Mesendoderm (in vitro differentiated cells): ENCODE results near the gene HOXB13. TPM values are rescaled to one million over a fixed set of nuclear protein-coding genes. Genes with fewer than 3 reads are reported as not detected.

Source experiments
- DNase-seq: peaks from one replicate; pipeline ENCODE4 v3.0.0; 2013
- H2AK5ac ChIP-seq: 2 replicates; pipeline ENCODE4 v1.6.1; 2013; ENCODE audit warnings: low read length, inconsistent platforms
- H2BK120ac ChIP-seq: 2 replicates; pipeline ENCODE4 v1.6.1; 2013; ENCODE audit warnings: low read depth, mild to moderate bottlenecking, low read length, moderate library complexity, mixed read lengths
- H2BK15ac ChIP-seq: replicated peaks from 2 replicates; pipeline ENCODE4 v1.6.1; 2013; ENCODE audit warnings: low read depth, mild to moderate bottlenecking, moderate library complexity
- H2BK5ac ChIP-seq: 2 replicates; pipeline ENCODE4 v1.6.1; 2013; ENCODE audit warnings: low read length, inconsistent platforms
- H3K18ac ChIP-seq: 2 replicates; pipeline ENCODE4 v1.6.1; 2013; ENCODE audit warnings: mild to moderate bottlenecking, low read length, mixed read lengths
- H3K23ac ChIP-seq: one replicate; pipeline ENCODE4 v1.6.1; 2013; ENCODE audit warnings: low read length
- H3K27ac ChIP-seq: 2 replicates; pipeline ENCODE4 v1.5.1; 2013; ENCODE audit warnings: low read depth, mild to moderate bottlenecking, inconsistent platforms, low read length, moderate library complexity
- H3K27me3 ChIP-seq: 2 replicates; pipeline ENCODE4 v1.6.1; 2013; ENCODE audit warnings: low read length, control low read depth, mild to moderate bottlenecking, inconsistent platforms; ENCODE audit not compliant: insufficient read depth, poor library complexity
- H3K36me3 ChIP-seq: 2 replicates; pipeline ENCODE4 v1.6.1; 2013; ENCODE audit warnings: low read length, inconsistent platforms; ENCODE audit not compliant: control insufficient read depth, insufficient read depth
- H3K4ac ChIP-seq: one replicate; pipeline ENCODE4 v1.6.1; 2013; ENCODE audit warnings: low read depth, mild to moderate bottlenecking, low read length, moderate library complexity
- H3K4me1 ChIP-seq: 2 replicates; pipeline ENCODE4 v1.6.1; 2013; ENCODE audit warnings: low read depth, low read length, inconsistent platforms; ENCODE audit not compliant: control insufficient read depth
- H3K4me2 ChIP-seq: 2 replicates; pipeline ENCODE4 v1.6.1; 2013; ENCODE audit warnings: low read length
- H3K4me3 ChIP-seq: 2 replicates; pipeline ENCODE4 v1.5.1; 2013; ENCODE audit warnings: mild to moderate bottlenecking, low read length
- H3K56ac ChIP-seq: one replicate; pipeline ENCODE4 v1.6.1; 2013; ENCODE audit warnings: low read length
- H3K79me1 ChIP-seq: 2 replicates; pipeline ENCODE4 v1.6.1; 2013; ENCODE audit warnings: low read length, inconsistent platforms
- H3K79me2 ChIP-seq: 2 replicates; pipeline ENCODE4 v1.6.1; 2013; ENCODE audit warnings: mild to moderate bottlenecking, low read length; ENCODE audit not compliant: control insufficient read depth, insufficient read depth
- H3K9ac ChIP-seq: 2 replicates; pipeline ENCODE4 v1.6.1; 2013; ENCODE audit warnings: low read length, inconsistent platforms
- H4K5ac ChIP-seq: one replicate; pipeline ENCODE4 v1.6.1; 2013; ENCODE audit warnings: low read length
- H4K8ac ChIP-seq: one replicate; pipeline ENCODE4 v1.6.1; 2013; ENCODE audit warnings: low read depth, mild to moderate bottlenecking, control low read depth, low read length, moderate library complexity
- WGBS: extraction: QIAGEN DNeasy Blood & Tissue Kit; methylation state at CpG from one replicate; pipeline ENCODE4 v1.1.7; 2013; ENCODE audit warnings: low lambda C conversion rate, missing lambda C conversion rate; ENCODE audit not compliant: insufficient coverage; ENCODE audit errors: extremely low coverage; 5-methylcytosine and 5-hydroxymethylcytosine counted together
- polyA plus RNA-seq, 2 experiments: library from polyadenylated mRNA; stranded (reverse); fragments of 200-250 nt; gene quantifications; one replicate each; pipeline ENCODE4 v1.2.3, GENCODE V29; 2013

The HOXB13 gene
- polyA plus RNA-seq (2013, experiment 1 of 2) = 0.04 TPM
- polyA plus RNA-seq (2013, experiment 2 of 2) = 0.01 TPM

DNA sequence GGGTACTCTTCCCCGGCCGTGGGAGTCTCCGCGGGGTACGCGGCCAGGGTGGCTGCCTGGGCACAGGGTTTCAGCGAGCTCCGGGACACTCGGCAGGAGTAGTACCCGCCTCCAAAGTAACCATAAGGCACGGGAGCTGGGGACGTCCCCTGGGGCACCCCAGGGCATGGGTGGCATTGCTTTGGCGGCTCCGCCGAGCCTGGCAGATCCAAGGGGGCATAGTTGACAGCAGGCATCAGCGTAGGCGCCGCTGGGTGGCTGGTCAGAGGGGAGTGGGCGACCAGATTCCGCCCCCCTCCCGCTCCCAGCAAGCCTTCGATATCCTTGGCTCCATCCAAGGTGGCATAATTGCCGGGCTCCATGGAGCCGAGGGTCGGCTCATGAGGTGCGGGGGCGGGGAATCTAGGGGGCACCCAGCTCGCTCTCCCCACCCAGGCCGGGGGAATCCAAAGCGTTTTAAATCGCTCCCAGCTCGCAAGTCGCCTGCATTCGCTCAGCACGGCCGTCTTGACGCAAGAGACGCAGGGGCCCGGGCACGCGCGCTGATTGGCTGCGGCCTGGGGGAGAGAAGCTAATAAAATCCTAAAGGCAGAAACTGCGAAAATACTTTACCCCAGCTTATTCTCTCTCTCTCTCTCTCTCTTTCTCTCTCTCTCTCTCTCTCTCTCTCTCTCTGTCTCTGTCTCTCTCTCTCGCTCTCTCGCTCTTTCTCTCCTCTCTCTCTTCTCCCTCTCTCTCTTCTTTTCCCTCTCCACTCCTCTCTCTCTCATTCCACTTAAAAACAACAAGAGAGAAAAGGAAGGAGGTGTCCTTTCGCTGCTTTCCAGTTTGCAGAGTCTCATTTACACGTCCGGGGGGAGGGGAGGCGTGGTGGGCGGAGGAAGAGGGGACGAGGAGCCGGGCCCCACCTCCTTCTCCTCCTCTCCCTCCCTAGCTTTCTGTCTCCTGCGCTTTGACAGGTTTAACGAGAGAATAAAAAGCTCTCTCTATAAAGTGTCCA, at the start of gene HOXB13:
Gene HOXB13, minus strand, starts transcription at position 519 of the 1,000 bp plus-strand sequence. Its CDS starts 157 bp downstream, at position 362.
- DNase-seq = peak; percentile 68
- WGBS = no CpG with 5 or more reads among the region's 55 CpGs
- Histone ChIP-seq H3K23ac (no peak within 1 kb of the TSS), H3K9ac (peak within 1 kb of the TSS; percentile 67), H2BK5ac (no peak within 1 kb of the TSS), H2BK120ac (no peak within 1 kb of the TSS), H2BK15ac (no peak within 1 kb of the TSS), H3K4me1 (peaks cover 4% of the 10 kb centered on the region), H4K5ac (no peak within 1 kb of the TSS), H3K79me1 (no peaks in the 10 kb centered on the region), H2AK5ac (no peak within 1 kb of the TSS), H3K56ac (peak within 1 kb of the TSS; percentile 80), H3K4me2 (peak within 1 kb of the TSS; percentile 82), H3K4me3 (peak within 1 kb of the TSS; percentile 1), H4K8ac (no peak within 1 kb of the TSS), H3K79me2 (no peaks in the 10 kb centered on the region), H3K18ac (peak within 1 kb of the TSS; percentile 52), H3K4ac (no peak within 1 kb of the TSS), H3K36me3 (no peaks in the 10 kb centered on the region), H3K27ac (no peak within 1 kb of the TSS), H3K27me3 (peaks cover 46% of the 10 kb centered on the region)

GRCh38 chr17:48776602-48777001, 48.1 kb upstream of the HOXB13 start:
- no peak overlapping the region for H3K18ac ChIP-seq
- no peak overlapping the region for H3K27ac ChIP-seq
- no peaks in the 10 kb centered on the region for H3K79me2 ChIP-seq
- H2BK120ac ChIP-seq = no peak overlapping the region
- H3K27me3 ChIP-seq = no peaks in the 10 kb centered on the region
- no peak overlapping the region for H2BK15ac ChIP-seq
- H3K4me2 ChIP-seq = no peak overlapping the region
- H3K4me3 ChIP-seq = no peak overlapping the region
- no peaks in the 10 kb centered on the region for H3K79me1 ChIP-seq
- no peak overlapping the region for H3K23ac ChIP-seq
- no peak overlapping the region for H4K5ac ChIP-seq
- H2BK5ac ChIP-seq = no peak overlapping the region
- no peaks in the 10 kb centered on the region for H3K36me3 ChIP-seq
- H2AK5ac ChIP-seq = no peak overlapping the region
- H3K56ac ChIP-seq = no peak overlapping the region
- H4K8ac ChIP-seq = no peak overlapping the region
- H3K9ac ChIP-seq = no peak overlapping the region
- H3K4me1 ChIP-seq = no peaks in the 10 kb centered on the region
- no peak for DNase-seq
- no peak overlapping the region for H3K4ac ChIP-seq

- no peaks in the 10 kb centered on the region for H3K36me3 ChIP-seq
- H3K4me3 ChIP-seq = no peak overlapping the region
- no peak overlapping the region for H4K5ac ChIP-seq
- no peak for DNase-seq
- H3K9ac ChIP-seq = no peak overlapping the region
- H3K79me2 ChIP-seq = no peaks in the 10 kb centered on the region
- no peak overlapping the region for H3K56ac ChIP-seq
- H3K4me2 ChIP-seq = no peak overlapping the region
- H3K79me1 ChIP-seq = no peaks in the 10 kb centered on the region
- no peak overlapping the region for H3K4ac ChIP-seq
- no peak overlapping the region for H3K23ac ChIP-seq
- no peak overlapping the region for H2BK15ac ChIP-seq
- no peak overlapping the region for H2BK120ac ChIP-seq
- no peaks in the 10 kb centered on the region for H3K4me1 ChIP-seq
- H2BK5ac ChIP-seq = no peak overlapping the region
- no peak overlapping the region for H3K27ac ChIP-seq
- no peak overlapping the region for H4K8ac ChIP-seq
- H2AK5ac ChIP-seq = no peak overlapping the region
- no peak overlapping the region for H3K18ac ChIP-seq
- no CpG with 5 or more reads among the region's 3 CpGs for WGBS
- no peaks in the 10 kb centered on the region for H3K27me3 ChIP-seq
Observed at GRCh38 chr17:48773245-48773644, 44.7 kb upstream of the HOXB13 start.

DNA sequence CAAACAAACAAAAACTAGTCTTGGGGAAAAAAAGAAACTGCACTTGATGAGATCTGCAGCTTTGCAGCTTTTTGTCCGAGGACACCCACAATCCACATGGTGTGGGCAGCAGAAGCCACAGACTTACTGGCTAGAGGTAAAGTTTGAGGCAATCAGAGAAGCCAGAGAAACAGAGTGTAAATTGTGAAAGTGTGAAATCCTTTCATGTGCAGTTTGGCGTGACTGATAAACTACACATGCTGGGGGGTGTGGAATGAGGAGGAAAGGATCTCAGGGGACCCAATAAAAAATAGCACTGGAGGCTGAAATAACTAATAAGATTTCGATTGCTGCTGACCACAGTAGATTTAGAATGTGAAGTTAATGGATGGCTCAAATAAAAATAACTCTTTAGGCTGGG, 42.4 kb upstream of the HOXB13 start:
- Histone ChIP-seq H3K79me1 (no peaks in the 10 kb centered on the region), H3K4me3 (no peak overlapping the region), H3K9ac (no peak overlapping the region), H3K27ac (no peak overlapping the region), H3K23ac (no peak overlapping the region), H3K56ac (no peak overlapping the region), H3K4me1 (no peaks in the 10 kb centered on the region), H4K5ac (no peak overlapping the region), H2AK5ac (no peak overlapping the region), H3K27me3 (no peaks in the 10 kb centered on the region), H4K8ac (no peak overlapping the region), H3K18ac (no peak overlapping the region), H3K36me3 (no peaks in the 10 kb centered on the region), H3K79me2 (no peaks in the 10 kb centered on the region), H2BK5ac (no peak overlapping the region), H2BK120ac (no peak overlapping the region), H2BK15ac (no peak overlapping the region), H3K4ac (no peak overlapping the region), H3K4me2 (no peak overlapping the region)
- WGBS = no CpG with 5 or more reads among the region's 3 CpGs
- no peak for DNase-seq

DNA sequence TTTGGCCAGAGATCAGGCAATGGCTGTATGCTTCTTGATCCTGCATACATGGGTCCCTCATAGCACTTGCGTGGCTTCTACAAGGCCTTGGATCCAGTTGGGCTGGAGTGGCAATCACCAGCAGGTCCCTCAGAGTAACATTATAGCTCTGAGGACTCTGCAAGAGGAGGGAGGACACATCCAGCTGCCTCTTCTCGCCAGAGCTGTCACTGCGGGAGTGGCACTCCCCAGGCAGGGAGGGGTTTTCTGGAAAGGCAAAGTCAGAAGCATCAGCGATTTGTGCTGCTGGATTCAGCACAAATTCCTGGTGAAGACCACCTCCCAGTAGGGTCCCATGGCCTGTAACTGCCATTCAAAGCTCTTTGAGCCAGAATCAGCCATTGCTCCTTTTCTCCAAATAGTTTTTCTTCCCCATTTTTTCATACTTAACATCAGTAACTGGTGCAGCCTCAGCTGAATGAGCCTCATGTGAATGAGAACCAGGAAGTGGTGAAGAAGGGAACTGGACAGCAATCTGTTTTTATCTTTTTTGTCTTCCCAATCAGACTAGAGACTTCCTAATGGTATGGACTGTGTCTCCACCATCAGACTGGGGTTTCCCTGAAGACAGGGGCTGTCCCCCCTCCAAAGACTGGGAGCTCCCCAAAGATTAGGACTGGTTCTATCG, 40.6 kb upstream of the HOXB13 start:
- Histone ChIP-seq H3K18ac (no peak overlapping the region), H3K79me2 (no peaks in the 10 kb centered on the region), H2BK15ac (no peak overlapping the region), H3K36me3 (no peaks in the 10 kb centered on the region), H3K4ac (no peak overlapping the region), H3K4me2 (no peak overlapping the region), H3K23ac (no peak overlapping the region), H3K9ac (no peak overlapping the region), H3K4me3 (no peak overlapping the region), H2BK5ac (no peak overlapping the region), H3K27ac (no peak overlapping the region), H3K56ac (no peak overlapping the region), H3K27me3 (no peaks in the 10 kb centered on the region), H4K5ac (no peak overlapping the region), H3K4me1 (no peaks in the 10 kb centered on the region), H2BK120ac (no peak overlapping the region), H3K79me1 (no peaks in the 10 kb centered on the region), H2AK5ac (no peak overlapping the region), H4K8ac (no peak overlapping the region)
- WGBS = no CpG with 5 or more reads among the region's 5 CpGs
- DNase-seq = no peak
